HUDEP-2 (cell line): ENCODE results near the gene SPTA1.

Experiments used
- DNase-seq, 76 experiments: peaks; one replicate each; lab custom pipeline; 2025; ENCODE audit not compliant: unreplicated experiment in 76 of 76; lab: John Stamatoyannopoulos, UW

SPTA1 gene

DNA sequence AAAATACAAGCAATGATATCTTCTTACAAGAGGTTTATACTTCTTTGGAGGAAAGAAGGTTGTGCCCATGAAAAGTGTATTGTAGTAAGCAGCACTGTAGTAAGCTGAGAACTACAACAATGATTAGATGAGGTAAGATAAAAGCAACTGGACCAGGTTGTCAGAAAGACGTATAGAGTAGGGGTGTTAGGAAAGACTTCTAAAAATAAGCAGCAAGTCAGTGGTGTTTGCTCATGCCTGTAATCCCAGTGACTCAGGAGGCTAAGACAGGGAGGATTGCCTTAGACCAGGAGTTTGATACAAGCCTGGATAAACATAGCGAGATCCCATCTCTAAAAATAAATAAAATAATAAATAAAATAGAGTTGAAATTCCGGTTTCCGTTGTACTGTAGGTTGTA is 102.6 kb downstream of the SPTA1 start:
- no peak for DNase-seq

DNA sequence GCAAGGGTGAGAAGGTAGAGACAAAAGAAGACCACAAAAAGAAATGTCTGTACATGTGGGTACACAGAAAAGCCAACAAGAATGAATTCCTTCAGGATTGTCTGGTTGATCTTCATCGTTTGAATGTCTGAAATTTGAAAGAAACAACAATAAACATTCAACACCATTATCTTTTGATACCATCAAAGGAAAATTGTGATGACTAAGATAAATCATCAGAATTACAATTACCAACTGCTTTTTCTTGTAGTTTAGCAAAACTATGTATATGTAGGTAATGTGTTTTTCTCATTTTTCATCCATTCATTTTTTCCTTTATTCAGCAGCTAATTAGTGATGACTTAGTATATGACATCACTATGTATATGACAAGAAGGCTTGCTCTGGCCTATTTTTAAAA is 106.8 kb downstream of the SPTA1 start, which contains the start of gene OR10X1:
Gene OR10X1, minus strand, starts transcription at position 167 of the 400 bp plus-strand sequence. Its CDS starts 0 bp downstream, at position 167.
- DNase-seq: no peak

GRCh38 chr1:158577561-158577960 is 109.0 kb downstream of the SPTA1 start:
- no peak for DNase-seq

DNA sequence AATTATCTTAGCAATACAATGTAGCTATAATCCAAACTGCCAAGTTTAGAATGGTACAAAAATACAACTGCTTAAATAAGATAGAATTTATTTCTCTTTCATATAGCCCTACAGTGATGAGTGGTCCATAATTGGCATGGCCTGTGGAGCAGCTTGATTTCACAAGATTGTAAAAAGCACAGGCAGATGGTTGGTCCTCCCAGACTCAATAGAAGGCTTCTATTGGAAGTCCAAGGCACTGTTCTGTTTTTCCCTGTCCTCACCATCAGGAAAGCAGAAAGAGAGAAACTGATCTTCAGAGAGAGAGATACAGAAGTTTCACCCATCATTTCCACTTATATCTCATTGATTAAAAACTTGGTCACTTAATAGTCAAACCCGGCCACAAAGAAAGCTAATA is 114.3 kb downstream of the SPTA1 start:
- DNase-seq: no peak

- DNase-seq: no peak
Observed at GRCh38 chr1:158570480-158570879, 116.0 kb downstream of the SPTA1 start, which contains the start of gene OR6P1. TSS of gene OR6P1 (minus strand) at chr1:158570580. CDS start at chr1:158563604, 6,976 bp downstream.

DNA sequence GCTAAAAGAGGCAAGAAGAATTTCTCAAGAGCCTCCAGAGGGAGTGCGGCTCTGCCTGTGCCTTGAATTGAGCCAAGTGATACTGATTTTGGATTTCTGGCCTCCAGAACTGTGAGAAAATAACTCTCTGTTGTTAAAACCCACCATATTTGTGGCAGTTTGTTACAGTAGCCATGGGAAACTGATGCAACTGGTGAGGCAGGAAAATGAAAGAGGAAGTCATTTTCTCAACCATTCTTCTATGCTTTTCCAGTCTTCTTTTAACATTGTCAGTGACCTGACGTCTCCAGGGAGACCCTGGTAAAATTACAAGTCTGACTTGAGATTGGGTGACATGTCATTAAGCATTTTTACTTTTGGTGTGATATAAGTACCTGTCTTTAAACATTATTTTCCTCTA is 121.9 kb downstream of the SPTA1 start:
- no peak for DNase-seq

DNA sequence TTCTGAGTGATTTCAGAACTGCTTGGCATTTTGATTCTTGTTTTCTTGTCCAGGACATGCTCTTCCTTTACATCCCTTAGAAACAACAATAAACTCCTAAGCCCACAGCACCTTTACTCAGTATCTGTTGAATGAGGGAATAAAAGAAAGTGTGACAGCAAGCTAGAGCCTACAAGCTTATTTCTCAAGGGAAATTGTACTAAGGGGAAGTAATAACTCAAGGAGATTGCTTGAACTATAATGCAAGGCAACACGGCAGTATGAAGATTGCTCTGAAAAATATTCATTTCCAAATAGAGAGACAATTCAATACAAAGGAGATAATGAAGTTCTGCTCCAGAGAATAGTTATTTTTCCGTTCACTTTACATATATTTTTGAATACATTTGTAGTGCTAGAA is 122.7 kb downstream of the SPTA1 start:
- DNase-seq: no peak
